ENCODE results near the gene PREX1.
A peak's percentile ranks its signal among the peaks of the same experiment; 100 is the strongest.
"Not testable (repeated sequence)": the region's sequence is repeated elsewhere in the genome, so short reads cannot be mapped to it uniquely, and the experiment has no call there.

PREX1 gene

GRCh38 chr20:48614593-48615274, 213.1 kb downstream of the PREX1 start:
- DNase-seq: no peak

GRCh38 chr20:48613926-48614325, 213.9 kb downstream of the PREX1 start:
- no peak for DNase-seq

- DNase-seq: no peak
Measured at GRCh38 chr20:48612335-48612734, 215.5 kb downstream of the PREX1 start.

GRCh38 chr20:48610996-48611395, 216.8 kb downstream of the PREX1 start:
- no peak for DNase-seq

GRCh38 chr20:48609491-48609978, 218.3 kb downstream of the PREX1 start:
- no peak for DNase-seq

GRCh38 chr20:48608756-48609155, 219.0 kb downstream of the PREX1 start:
- no peak for DNase-seq

GRCh38 chr20:48607544-48607865, 220.3 kb downstream of the PREX1 start:
- DNase-seq: no peak

GRCh38 chr20:48606841-48607543, 220.8 kb downstream of the PREX1 start:
- no peak for DNase-seq

- no peak for DNase-seq
Measured at GRCh38 chr20:48606172-48606840, 221.5 kb downstream of the PREX1 start.

GRCh38 chr20:48605364-48606171, 222.2 kb downstream of the PREX1 start:
- DNase-seq: no peak

- no peak for DNase-seq
Measured at GRCh38 chr20:48604936-48605335, 222.9 kb downstream of the PREX1 start.

GRCh38 chr20:48604426-48604825, 223.4 kb downstream of the PREX1 start:
- DNase-seq: no peak

GRCh38 chr20:48603819-48604405, 223.9 kb downstream of the PREX1 start:
- DNase-seq: no peak

- DNase-seq: no peak
Measured at GRCh38 chr20:48603116-48603818, 224.5 kb downstream of the PREX1 start.

- DNase-seq: no peak
Measured at GRCh38 chr20:48601798-48602197, 226.0 kb downstream of the PREX1 start.

- DNase-seq: peak; percentile 20
Measured at GRCh38 chr20:48600470-48600945, 227.3 kb downstream of the PREX1 start.

- no peak for DNase-seq
Measured at GRCh38 chr20:48599748-48600469, 227.9 kb downstream of the PREX1 start.

GRCh38 chr20:48599106-48599747, 228.6 kb downstream of the PREX1 start:
- DNase-seq: no peak

- DNase-seq: not testable (repeated sequence)
Measured at GRCh38 chr20:48598303-48598941, 229.4 kb downstream of the PREX1 start.

Data from NCI-H1092 (cell line).